ENCODE data around the gene ARHGEF5. TPM values are rescaled to one million over a fixed set of nuclear protein-coding genes. Genes with fewer than 3 reads are reported as not detected.

ARHGEF5 gene
- total and polyA plus RNA-seq, 2 donors from 2014 or later, result 15.2 to 43.5 TPM

GRCh38 chr7:144408121-144408520 is 52.9 kb downstream of the ARHGEF5 start:
- Histone ChIP-seq H3K4me1 (ENCODE audit: control insufficient read depth in 2 of 3, insufficient read depth in 2 of 3, low read depth in 1 of 3, low read length in 3 of 3) (no peaks in the 10 kb centered on the region), H3K27ac (ENCODE audit: low read depth in 2 of 2, low read length in 2 of 2) (no peak overlapping the region), H3K36me3 (ENCODE audit: control insufficient read depth in 2 of 3, insufficient read depth in 3 of 3, low read length in 3 of 3) (no peaks in the 10 kb centered on the region), H3K9me3 (ENCODE audit: control insufficient read depth in 2 of 3, insufficient read depth in 1 of 3, low read length in 3 of 3) (no peaks in the 10 kb centered on the region), H3K4me3 (ENCODE audit: low read length in 3 of 3) (no peak overlapping the region), H3K9ac (ENCODE audit: low read length in 3 of 3) (no peak overlapping the region), H3K27me3 (ENCODE audit: control insufficient read depth, insufficient read depth, low read length) (no peaks in the 10 kb centered on the region)
- intact Hi-C loops (cut with DNase I), result no loop called here
- TF ChIP-seq CTCF (IDR thresholded peaks at IDR 0.05; ENCODE audit: borderline replicate concordance, extremely low read depth, insufficient read depth), result no peak
- FAIRE-seq, result no peak
- no peak for DNase-seq

- no peak for TF ChIP-seq CTCF (IDR thresholded peaks at IDR 0.05; ENCODE audit: borderline replicate concordance, extremely low read depth, insufficient read depth)
Observed at GRCh38 chr7:144410441-144410840, 55.2 kb downstream of the ARHGEF5 start.

GRCh38 chr7:144414815-144415214 is 59.6 kb downstream of the ARHGEF5 start:
- Histone ChIP-seq H3K4me1 (ENCODE audit: control insufficient read depth in 2 of 3, insufficient read depth in 2 of 3, low read depth in 1 of 3, low read length in 3 of 3) (no peaks in the 10 kb centered on the region), H3K9ac (ENCODE audit: low read length in 3 of 3) (no peak overlapping the region), H3K36me3 (ENCODE audit: control insufficient read depth in 2 of 3, insufficient read depth in 3 of 3, low read length in 3 of 3) (no peaks in the 10 kb centered on the region), H3K27me3 (ENCODE audit: control insufficient read depth, insufficient read depth, low read length) (no peaks in the 10 kb centered on the region), H3K4me3 (ENCODE audit: low read length in 3 of 3) (no peak overlapping the region), H3K27ac (ENCODE audit: low read depth in 2 of 2, low read length in 2 of 2) (no peak overlapping the region), H3K9me3 (ENCODE audit: control insufficient read depth in 2 of 3, insufficient read depth in 1 of 3, low read length in 3 of 3) (no peaks in the 10 kb centered on the region)
- FAIRE-seq (no peak), DNase-seq (no peak)
- intact Hi-C loops (cut with DNase I), result no loop called here
- no peak for TF ChIP-seq CTCF (IDR thresholded peaks at IDR 0.05; ENCODE audit: borderline replicate concordance, extremely low read depth, insufficient read depth)

More at GRCh38 chr7:144410441-144410840, 55.2 kb downstream of the ARHGEF5 start:
- Histone ChIP-seq H3K27me3 (ENCODE audit: control insufficient read depth, insufficient read depth, low read length) (no peaks in the 10 kb centered on the region), H3K4me3 (ENCODE audit: low read length in 3 of 3) (no peak overlapping the region), H3K36me3 (ENCODE audit: control insufficient read depth in 2 of 3, insufficient read depth in 3 of 3, low read length in 3 of 3) (no peaks in the 10 kb centered on the region), H3K9me3 (ENCODE audit: control insufficient read depth in 2 of 3, insufficient read depth in 1 of 3, low read length in 3 of 3) (no peaks in the 10 kb centered on the region), H3K4me1 (ENCODE audit: control insufficient read depth in 2 of 3, insufficient read depth in 2 of 3, low read depth in 1 of 3, low read length in 3 of 3) (no peaks in the 10 kb centered on the region), H3K9ac (ENCODE audit: low read length in 3 of 3) (no peak overlapping the region), H3K27ac (ENCODE audit: low read depth in 2 of 2, low read length in 2 of 2) (no peak overlapping the region)
- intact Hi-C loops (cut with DNase I), result no loop called here
- DNase-seq, result no peak
- no peak for FAIRE-seq

- FAIRE-seq, result no peak
Observed at GRCh38 chr7:144415858-144416257, 60.7 kb downstream of the ARHGEF5 start.

More at GRCh38 chr7:144415858-144416257, 60.7 kb downstream of the ARHGEF5 start:
- intact Hi-C loops (cut with DNase I), result no loop called here
- Histone ChIP-seq H3K9me3 (ENCODE audit: control insufficient read depth in 2 of 3, insufficient read depth in 1 of 3, low read length in 3 of 3) (no peaks in the 10 kb centered on the region), H3K4me3 (ENCODE audit: low read length in 3 of 3) (no peak overlapping the region), H3K36me3 (ENCODE audit: control insufficient read depth in 2 of 3, insufficient read depth in 3 of 3, low read length in 3 of 3) (no peaks in the 10 kb centered on the region), H3K4me1 (ENCODE audit: control insufficient read depth in 2 of 3, insufficient read depth in 2 of 3, low read depth in 1 of 3, low read length in 3 of 3) (no peaks in the 10 kb centered on the region), H3K27me3 (ENCODE audit: control insufficient read depth, insufficient read depth, low read length) (no peaks in the 10 kb centered on the region), H3K9ac (ENCODE audit: low read length in 3 of 3) (no peak overlapping the region), H3K27ac (ENCODE audit: low read depth in 2 of 2, low read length in 2 of 2) (no peak overlapping the region)
- no peak for DNase-seq
- no peak for TF ChIP-seq CTCF (IDR thresholded peaks at IDR 0.05; ENCODE audit: borderline replicate concordance, extremely low read depth, insufficient read depth)

All from kidney (tissue), 14 donors.